ENCODE measurements around the gene SOX2.

SOX2 gene

DNA sequence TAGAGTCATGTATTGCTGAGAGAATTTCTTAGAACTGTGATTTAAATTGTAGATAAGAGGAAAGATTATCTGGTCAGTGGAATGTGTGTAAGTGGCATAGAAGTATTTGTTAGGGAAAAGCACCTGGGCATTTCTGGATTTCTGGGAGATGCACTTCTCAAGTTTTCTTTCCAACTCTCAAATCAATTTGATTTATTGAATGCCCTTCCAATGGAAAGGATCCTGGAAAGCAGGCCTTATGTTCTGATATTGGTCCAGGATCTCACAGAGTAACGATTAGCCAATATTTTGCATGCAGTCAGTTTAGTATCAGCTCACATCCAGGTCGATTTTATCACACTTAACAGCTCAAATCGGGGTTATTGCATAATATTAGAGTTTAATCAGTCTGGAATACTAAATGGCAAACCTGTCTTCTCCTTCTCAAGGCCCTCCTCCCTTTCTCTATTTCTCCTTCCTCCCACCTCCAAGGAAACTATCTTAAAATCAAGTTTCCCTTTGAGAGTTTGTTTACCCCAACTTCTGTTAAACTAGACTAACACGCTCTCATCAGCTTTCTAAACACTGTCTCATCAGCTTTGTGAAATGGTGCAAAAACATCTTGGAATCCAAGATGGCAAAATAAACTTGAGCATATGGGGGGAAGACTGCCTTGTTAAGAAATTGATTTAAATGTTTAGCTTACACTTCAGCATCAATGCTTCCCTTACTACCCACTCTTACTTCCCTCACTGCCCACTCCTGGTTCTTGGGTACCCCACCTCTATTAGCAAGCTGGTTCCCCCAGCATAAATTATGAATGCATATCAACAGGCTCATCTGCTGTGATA is 9.5 kb downstream of the SOX2 start:
- in situ Hi-C loops (cut with HindIII; ENCODE audit: low sequenced_read_pairs): no loop called here

DNA sequence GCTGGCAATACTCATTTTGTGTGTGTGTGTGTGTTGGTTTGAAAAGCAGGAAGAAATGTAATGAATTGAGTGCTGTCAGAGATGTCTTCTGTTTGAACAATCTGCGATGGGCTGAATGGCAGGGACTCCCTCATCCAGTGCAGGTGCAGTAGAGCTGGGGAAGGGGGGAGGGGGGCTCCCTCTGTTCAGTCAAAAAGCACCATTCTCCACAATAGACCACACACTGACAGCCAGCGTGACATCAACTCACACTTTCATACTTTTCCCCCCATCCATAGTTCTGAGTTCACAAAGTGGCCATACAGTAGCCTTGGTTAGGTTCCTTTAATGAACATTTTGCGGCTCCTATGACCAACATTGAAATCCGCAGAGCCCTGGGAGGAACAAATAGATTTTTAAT is 10.4 kb downstream of the SOX2 start:
- in situ Hi-C loops (cut with HindIII; ENCODE audit: low sequenced_read_pairs): no loop called here

DNA sequence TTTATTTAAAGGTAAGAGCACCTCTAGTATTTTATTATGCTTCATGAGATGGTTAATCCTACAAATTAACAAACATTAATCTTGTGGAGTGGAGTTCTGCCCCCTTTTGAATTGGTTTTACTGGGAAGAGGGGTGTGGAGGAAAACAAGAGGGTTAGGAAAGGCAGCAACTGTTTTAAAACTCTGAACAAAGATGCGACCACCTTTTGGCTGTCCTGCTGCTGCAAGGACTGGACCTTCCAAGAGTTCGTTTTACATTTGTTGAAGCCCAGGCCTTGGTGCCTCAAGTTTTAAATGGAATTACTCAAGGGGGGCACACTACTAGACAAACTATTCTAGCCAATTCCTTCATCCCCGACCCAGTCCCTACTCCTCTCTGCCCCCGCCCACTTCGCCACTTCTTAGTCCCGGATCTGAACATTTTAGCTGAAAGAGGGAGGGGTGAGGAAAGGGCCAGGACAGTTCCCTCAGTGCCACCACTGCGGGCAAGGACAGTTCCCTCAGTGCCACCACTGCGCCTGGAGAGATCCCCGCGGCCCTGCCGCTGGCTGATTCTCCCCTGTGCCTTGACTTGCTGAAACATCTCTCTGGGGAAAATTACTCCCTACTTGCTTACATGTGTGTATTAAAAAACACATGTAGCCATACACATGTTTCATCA is 11.2 kb downstream of the SOX2 start:
- in situ Hi-C loops (cut with HindIII; ENCODE audit: low sequenced_read_pairs): no loop called here

DNA sequence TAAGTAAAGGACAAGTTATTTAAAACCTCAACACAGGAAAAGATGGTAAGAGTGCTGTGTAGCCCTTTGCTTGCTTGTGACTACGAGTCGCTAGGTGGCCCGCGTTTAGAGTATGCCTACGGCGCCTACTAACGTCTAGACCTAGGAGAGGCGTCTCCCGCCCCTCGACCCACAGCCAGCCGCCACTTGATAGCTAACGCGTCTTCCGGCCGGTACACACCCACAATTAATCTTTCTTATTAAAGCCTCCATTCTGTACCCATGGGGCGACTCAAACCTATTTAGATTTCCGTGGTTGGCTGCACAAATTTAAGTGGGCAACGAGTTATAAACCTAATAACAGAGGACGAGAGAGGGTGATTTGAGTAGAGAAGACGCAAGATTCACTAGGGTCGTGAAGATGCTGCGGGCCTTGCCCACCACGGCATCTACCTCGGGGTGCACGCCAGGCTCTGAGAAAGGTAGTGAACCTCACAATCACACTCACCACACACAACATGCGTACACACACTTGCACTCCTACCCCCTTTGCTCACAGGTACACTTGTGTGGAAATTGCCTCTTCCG is 12.0 kb downstream of the SOX2 start:
- in situ Hi-C loops (cut with HindIII; ENCODE audit: low sequenced_read_pairs): no loop called here

DNA sequence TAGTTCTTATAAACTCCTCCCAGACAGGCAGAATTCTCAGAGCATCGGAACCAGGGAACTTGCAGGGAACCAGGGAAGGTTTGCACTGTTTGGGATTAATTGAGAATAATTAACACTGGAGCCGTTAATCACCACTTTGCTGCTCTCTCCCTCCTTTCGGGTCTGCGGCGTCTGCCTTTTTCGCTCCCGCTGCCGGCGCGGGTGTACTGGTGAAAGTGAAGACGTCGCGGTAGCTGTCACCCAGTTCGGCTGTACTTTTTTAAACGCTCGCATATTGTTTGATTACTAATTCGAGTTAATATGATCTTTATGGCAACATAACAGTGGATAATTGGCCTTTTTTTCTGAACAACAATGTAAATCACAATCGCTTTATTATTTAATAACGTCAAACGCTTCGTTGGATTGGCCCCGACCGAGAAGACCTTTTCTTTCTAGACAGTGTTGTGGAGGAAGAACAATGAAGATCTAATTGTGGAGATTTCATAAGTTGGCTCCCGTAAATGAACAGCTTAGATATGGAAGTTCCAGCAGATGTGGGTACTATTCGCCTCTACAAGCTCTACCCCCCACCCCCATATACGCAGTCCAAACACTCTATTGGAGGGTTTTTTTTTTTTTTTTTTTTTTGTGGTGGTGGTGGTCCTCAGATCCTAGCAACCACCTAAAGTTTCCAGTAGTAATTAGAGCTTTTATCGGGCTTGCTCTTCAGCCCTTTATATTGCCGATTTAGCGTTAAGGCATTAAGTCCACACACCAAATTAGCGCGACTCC is 12.7 kb downstream of the SOX2 start:
- in situ Hi-C loops (cut with HindIII; ENCODE audit: low sequenced_read_pairs): no loop called here

DNA sequence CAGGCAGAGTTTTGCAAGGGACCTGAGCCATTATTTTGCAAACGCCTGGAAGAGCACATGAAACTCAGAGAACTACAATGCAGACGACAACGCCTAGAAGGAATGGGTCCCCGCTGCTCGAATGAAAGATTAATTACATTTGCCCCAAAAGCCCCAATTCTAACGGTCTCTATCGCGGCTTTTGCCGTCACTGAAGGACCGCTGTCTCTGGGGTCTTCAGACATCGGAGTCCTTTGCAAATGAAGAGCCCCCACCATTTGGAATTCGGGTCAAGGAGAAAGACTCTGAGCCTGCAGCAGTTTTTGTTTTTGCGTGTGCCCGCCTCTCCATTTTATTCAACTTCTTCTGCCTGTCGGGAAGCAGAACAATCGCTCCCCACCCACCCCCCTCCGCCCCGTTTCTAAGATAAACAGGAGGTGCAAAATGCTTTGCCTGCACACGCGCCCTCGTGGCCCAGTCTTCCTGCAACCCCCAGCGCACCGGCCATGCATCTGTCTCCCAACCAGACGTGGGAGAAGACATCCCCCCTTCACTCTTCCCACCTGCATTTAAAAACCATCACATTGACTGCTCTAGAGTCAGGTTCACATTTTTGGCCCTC is 13.5 kb downstream of the SOX2 start:
- in situ Hi-C loops (cut with HindIII; ENCODE audit: low sequenced_read_pairs): no loop called here

DNA sequence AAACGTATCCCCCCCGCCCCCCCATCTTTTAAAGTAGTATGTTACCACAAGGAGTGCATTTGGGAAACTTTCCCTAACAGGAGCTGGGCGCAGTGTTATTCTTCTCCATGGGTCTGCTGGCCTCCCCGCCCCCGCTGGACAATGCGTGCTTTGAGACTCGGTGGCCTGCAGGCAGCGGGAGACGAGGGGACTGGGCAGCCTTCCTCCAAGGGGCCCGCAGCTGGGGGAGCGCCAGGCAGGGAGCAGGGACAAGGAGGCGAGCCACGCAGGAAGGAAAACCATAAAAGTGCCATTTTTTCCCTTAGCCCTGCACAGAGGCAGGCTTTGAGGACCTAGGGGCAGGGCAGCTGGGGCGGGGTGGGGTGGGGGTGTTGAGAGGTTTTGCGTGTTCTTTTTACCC is 14.1 kb downstream of the SOX2 start:
- in situ Hi-C loops (cut with HindIII; ENCODE audit: low sequenced_read_pairs): no loop called here

DNA sequence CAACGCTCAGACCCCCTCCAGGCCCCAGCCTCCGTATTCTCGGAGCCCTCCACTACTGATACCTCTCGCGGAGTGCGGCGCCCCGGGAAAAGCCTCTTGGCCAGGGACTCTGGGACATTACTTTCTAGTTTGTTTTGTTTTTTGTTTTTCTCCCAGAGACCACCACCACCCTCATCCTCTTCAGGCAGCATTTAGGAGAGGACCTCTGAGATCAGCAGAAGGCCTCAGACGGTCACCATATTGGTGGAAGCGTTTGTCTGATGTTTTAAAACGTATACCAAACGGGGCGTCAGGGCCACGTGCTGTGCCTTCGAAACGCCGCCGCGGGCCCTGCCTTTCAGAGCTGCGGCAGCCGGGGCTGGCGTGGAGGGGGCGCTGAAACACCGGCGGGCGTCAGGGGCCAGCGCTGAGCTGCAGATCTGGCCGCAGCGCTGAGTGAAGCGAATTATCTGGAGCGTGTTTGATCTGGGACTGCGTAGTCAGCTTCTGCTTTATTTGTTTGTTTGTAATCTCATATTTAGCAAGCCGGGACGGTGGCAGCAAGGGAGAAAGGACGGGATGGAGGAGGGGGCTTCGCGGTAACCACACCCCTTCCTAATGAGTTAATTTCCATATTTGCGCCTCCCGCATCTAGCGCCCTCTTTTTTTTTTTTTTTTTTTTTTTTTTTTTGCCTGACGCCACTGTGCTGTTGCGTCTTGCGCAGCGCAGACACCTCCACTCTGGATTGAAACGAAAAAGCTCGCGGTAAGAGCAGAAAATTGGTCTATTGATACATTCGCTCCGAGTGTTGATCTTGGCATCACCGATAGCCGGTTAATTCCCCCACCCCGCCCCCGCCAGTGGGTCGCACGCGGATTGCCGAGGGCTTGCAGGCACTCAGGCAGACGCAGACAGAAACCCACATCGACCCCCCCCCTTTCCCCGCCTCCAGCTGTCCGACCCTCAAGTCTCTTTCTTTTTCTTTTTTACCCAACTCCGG is 14.9 kb downstream of the SOX2 start:
- in situ Hi-C loops (cut with HindIII; ENCODE audit: low sequenced_read_pairs): no loop called here

DNA sequence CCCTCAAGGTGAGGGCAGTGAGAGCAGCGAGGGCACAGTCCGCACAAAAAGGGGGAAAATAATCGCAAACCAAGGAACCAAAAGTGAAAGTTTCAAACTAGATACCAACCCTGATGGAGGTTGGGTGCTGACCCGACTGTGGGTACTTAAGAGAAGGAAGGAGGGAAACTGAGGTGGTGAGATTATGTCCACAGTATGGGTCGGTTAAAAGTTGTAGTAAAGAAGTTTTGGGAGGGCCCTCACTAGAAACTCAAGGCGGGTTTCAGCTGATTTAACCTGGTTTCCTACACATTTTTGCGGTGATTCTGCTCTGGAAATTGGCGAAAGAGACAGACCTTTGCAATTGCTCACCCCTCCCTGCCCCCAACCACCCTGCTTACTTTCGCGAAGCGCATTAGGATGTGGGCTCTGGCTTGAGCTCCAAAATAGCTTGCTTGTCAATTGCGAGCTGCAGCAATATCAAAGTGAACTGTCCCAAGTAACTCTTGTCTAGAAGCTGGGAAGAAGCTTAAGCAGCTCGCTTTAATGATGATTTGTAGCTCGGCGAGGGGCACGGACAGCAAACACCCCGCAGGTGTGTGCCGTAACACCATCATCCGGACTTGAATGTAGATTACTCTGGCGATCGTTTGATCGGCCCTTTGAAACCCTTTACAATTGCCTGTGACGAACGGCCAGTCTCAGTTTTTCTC is 15.8 kb downstream of the SOX2 start:
- in situ Hi-C loops (cut with HindIII; ENCODE audit: low sequenced_read_pairs): no loop called here

DNA sequence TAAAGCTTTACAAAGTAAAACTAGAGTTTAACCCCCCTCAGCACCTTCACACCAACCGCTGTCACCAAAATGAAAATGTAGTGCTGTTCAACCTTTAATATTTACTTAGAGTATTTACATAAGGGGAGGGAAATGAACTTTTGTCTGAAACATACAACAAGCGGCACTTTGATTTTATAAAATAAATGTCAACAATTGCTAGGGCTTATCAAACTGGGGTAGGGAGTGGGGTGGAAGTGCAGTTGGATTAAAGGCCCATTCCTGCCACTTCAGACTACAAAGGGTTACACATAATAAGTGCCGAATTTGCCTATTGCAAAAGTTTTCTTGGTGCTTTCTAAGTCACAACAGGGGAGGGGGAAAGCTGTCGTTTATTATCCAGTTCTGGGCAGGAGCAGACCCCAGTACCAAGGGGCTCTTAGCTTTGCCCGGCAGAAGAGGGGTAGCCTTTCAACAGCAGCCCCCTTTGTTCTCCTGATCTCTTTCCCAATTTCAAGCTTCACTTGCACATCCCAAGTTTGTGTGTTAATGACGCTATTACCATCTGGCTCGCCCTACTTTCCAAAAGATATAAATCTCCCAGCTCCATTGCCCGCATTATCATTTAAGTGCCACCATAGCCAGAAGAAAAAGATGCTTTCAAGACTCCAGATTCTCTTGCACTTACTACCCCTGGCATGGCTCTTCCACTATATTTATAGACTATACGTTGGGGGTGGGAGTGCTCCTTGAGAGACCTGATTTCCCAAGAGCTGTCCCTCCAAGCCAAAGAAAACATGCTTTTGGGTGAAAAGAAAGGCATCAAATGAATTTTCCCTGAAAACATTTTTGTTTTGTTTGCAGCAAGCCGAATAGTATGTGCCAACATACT is 17.0 kb downstream of the SOX2 start:
- in situ Hi-C loops (cut with HindIII; ENCODE audit: low sequenced_read_pairs): no loop called here

DNA sequence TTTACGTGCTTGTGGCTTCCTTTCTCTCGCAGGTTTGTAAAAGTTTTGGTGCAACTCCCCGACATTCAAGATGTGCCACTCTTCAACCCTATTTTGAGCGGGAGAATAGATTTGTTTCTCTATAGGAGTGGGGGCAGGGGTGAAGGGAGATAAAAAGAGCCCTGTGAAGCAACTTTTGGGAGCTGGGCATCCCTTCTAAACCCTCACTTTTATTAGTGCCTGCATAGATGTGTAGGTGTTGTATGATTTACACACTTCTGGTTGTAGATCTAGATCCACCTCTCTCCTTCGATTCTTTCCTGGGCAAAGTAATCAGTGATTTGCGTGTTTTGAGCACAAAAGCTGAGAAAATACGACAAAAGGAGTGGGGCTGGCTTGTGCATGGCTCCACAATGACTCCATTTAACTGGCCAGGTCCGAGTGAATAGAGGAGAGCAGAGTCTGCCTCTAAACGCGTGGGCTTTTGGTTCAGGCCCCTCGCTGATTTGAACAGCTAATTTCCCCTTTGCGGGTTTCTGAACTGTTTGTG is 17.7 kb downstream of the SOX2 start:
- in situ Hi-C loops (cut with HindIII; ENCODE audit: low sequenced_read_pairs): no loop called here

DNA sequence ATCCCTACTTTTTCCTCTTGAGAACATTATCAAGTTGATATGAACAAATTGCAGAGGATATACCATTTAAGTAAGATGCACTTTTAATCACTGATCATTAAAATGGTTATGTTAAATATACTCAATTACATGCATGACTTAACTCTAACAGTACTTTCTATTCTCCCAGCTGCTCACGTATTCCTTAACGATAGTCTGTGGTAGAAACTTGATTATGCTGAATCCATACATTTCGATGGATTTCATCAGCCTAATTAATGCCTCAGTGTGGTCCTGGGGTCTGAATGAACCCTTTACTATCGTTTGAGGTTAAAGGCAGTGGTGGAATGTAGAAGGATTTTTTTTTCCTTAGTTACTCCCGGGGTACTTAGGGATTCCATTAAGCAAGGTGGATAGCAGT is 18.6 kb downstream of the SOX2 start:
- in situ Hi-C loops (cut with HindIII; ENCODE audit: low sequenced_read_pairs): no loop called here

DNA sequence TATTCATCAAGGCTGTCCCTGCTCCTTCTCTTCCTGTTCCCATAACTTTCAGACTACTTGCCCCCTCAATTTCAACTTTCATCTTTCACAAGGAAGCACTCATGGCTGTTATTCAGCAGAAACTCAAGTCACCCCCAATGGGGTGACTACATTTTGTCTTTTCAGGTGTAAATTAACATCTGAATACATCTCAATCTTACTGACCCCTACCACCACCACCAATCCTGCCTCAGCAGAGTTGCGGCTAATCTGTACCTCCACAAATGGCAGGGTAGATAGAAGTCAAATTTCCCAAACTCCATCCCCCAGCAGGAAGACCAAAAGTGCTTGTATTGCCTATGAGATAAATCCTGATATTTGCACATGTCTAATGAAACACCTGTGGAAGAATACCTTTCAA is 19.2 kb downstream of the SOX2 start:
- in situ Hi-C loops (cut with HindIII; ENCODE audit: low sequenced_read_pairs): no loop called here

DNA sequence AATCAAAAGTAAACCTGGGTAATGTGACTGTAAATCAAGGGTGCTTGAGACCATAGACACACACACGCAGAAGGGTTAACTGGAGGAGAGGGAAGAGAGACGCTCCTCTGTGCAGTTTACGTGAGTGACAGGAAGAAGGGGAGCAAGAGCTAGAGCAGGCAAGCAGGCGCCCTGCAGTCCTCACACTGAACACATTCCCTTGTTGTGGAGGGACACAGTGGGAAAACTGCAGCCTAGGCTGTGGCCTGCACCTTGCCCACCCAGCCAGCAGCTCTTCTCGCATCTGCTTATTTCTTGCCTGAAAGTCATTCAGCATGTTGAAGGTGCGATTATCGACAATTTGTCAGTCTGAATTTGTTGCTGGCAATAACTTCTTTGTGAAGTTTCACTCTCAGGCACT is 24.2 kb downstream of the SOX2 start:
- in situ Hi-C loops (cut with HindIII; ENCODE audit: low sequenced_read_pairs): no loop called here

DNA sequence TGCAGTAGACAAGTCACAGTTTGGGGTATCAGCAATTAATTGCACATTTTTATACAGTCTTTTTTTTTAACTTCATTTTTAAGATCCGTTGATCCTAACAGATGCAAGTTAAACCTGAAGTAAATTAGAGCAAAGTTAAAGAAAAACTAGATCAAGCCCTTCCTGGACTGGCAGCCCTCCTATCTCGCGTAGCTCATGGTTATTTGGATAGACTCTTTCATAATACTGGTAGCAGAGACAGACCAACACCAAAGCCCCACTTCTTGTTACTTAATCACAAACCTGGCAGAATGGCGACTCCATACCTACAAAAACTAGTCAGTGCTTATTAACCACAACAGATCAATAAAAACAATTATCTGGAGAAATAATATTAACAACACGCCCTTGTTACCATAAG is 26.8 kb downstream of the SOX2 start:
- in situ Hi-C loops (cut with HindIII; ENCODE audit: low sequenced_read_pairs): no loop called here

DNA sequence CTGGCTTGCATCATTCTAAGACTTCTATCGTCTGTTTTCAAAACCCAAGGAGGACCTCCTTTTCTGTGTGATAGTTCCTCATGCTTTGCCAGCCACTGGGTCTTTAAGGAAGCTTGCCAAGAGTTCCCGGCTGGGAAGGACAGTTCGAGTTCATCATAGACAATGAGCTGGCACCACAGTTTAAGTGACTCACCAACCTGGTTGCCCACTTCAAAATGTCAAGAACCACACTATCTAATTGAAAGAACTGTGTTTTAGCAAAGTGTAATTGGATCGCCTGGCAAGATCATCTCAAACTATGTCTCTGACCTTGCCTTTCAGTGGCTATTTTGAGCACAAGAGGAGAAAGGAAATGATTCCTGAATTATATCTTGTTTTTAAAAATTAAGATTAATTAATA is 27.9 kb downstream of the SOX2 start:
- in situ Hi-C loops (cut with HindIII; ENCODE audit: low sequenced_read_pairs): no loop called here

DNA sequence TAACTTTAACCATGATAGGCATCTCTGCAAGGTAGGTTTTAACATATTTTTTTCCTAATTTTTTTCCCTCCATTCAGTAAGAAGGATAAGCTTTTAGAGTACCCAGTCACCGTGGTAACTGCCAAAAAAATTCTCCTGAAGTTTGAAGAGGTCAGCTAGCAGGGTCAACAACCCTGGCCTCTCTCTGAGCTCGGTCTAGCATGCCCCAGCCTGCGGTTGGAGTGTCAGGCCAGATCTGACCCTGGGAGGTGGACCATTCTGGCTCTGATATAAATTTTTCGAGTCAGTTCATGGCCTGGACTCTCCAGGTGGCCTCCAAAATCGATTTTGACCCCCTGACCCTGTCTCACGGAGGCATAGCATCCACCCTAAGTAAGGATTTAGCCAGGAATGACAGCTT is 29.7 kb downstream of the SOX2 start:
- in situ Hi-C loops (cut with HindIII; ENCODE audit: low sequenced_read_pairs): no loop called here

DNA sequence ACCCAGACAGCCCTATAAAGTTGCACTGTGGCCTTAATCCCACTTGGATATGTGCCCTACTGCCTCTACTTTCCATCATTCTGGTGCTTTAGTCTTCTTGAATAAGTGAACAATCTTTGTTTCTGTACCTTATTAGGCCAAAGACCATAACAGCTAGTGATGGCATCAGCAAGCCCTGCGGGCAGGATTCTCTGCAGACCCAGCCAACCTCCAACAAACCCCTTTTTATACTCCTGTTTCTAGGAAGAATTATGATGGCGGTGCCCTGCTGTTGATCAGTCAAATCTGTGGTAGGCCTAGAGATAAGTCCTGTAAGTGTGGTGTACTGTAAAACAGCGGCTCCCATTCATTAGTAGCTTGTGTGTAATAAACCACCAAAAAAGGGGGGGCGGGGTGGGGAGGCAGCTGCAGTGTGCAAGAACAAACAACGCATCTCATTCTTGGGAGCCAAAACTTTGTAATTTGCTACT is 40.5 kb downstream of the SOX2 start:
- in situ Hi-C loops (cut with HindIII; ENCODE audit: low sequenced_read_pairs): no loop called here

Data from endothelial cell of hepatic sinusoid (primary cell).